Measurements from ENCODE around the gene MYH10. TPM values are rescaled to one million over a fixed set of nuclear protein-coding genes. Genes with fewer than 3 reads are reported as not detected.

MYH10 gene
- total RNA-seq, 5 donors from 2014 or later (not counting 1 experiment from before 2014, with no cell fraction given) = 1.3 to 2.8 (median 2.1) TPM

GRCh38 chr17:8629371-8630226 is 926 bp downstream of the MYH10 start:
- Histone ChIP-seq H3K27ac (ENCODE audit: low read length) (no peak overlapping the region), H3K9me3 (no peaks in the 10 kb centered on the region), H3K4me1 (ENCODE audit: control insufficient read depth in 1 of 2, extremely low read depth in 1 of 2, insufficient read depth in 2 of 2, low read length in 2 of 2) (peaks cover 2 to 19% of the 10 kb centered on the region in 2 experiments), H3K36me3 (ENCODE audit: control insufficient read depth in 2 of 2, extremely low read depth in 1 of 2, insufficient read depth in 1 of 2, low read length in 1 of 2) (no peaks in the 10 kb centered on the region), H3K27me3 (replicated peaks in 1 of 2; ENCODE audit: control insufficient read depth in 2 of 2, extremely low read depth in 1 of 2, insufficient read depth in 2 of 2, low read length in 1 of 2) (peaks cover 2 to 44% of the 10 kb centered on the region in 2 experiments), H3K4me3 (ENCODE audit: control insufficient read depth in 1 of 2, extremely low read depth in 1 of 2, low read length in 1 of 2) (peak overlapping the region; percentile 71 to 88)
- peaks cover 21 to 52% of the 10 kb centered on the region in 2 donors for H3K27me3 Mint-ChIP-seq
- peak overlapping the region; percentile 94 to 98 (median 94) for H3K4me3 Mint-ChIP-seq
- 6% methylated on average over 73 of the region's 76 CpGs for WGBS (ENCODE audit: insufficient coverage)
- H3K27ac Mint-ChIP-seq = no peak overlapping the region
- peaks cover 7 to 20% (median 20%) of the 10 kb centered on the region in 3 donors for H3K4me1 Mint-ChIP-seq
- H3K9me3 Mint-ChIP-seq = no peaks in the 10 kb centered on the region
- DNase-seq (peak in 12 of 35 experiments; percentile 0 to 27 (median 6)), ATAC-seq (replicated peaks in 1 of 4) (no peak)
- ChIA-PET POLR2A (no interaction called here), CTCF (interaction anchor here in 1 of 2 donors (0.6 kb wide), 1 partner anchor 319 kb away, joined by 4 read pairs; no protein-coding TSS in a partner anchor)
- H3K36me3 Mint-ChIP-seq = no peaks in the 10 kb centered on the region

- H3K36me3 Mint-ChIP-seq = no peaks in the 10 kb centered on the region
- ATAC-seq (replicated peaks in 1 of 4) = no peak
- peaks cover 3 to 44% of the 10 kb centered on the region in 2 experiments for H3K27me3 ChIP-seq (replicated peaks in 1 of 2; ENCODE audit: control insufficient read depth in 2 of 2, extremely low read depth in 1 of 2, insufficient read depth in 2 of 2, low read length in 1 of 2)
- ChIA-PET CTCF (no interaction called here), POLR2A (no interaction called here)
- H3K4me3 ChIP-seq (ENCODE audit: control insufficient read depth in 1 of 2, extremely low read depth in 1 of 2, low read length in 1 of 2) = no peak overlapping the region
- H3K36me3 ChIP-seq (ENCODE audit: control insufficient read depth in 2 of 2, extremely low read depth in 1 of 2, insufficient read depth in 1 of 2, low read length in 1 of 2) = no peaks in the 10 kb centered on the region
- no peaks in the 10 kb centered on the region for H3K9me3 Mint-ChIP-seq
- DNase-seq = no peak
- peaks cover 21 to 50% of the 10 kb centered on the region in 2 donors for H3K27me3 Mint-ChIP-seq
- H3K27ac Mint-ChIP-seq = no peak overlapping the region
- no peak overlapping the region for H3K27ac ChIP-seq (ENCODE audit: low read length)
- H3K4me1 ChIP-seq (ENCODE audit: control insufficient read depth in 1 of 2, extremely low read depth in 1 of 2, insufficient read depth in 2 of 2, low read length in 2 of 2) = peaks cover 2 to 19% of the 10 kb centered on the region in 2 experiments
- H3K4me3 Mint-ChIP-seq = peak overlapping the region; percentile 15 to 98 (median 29)
- no peaks in the 10 kb centered on the region for H3K9me3 ChIP-seq
- WGBS (ENCODE audit: insufficient coverage) = 54% methylated on average over 2 of the region's 8 CpGs
- peaks cover 7 to 20% (median 20%) of the 10 kb centered on the region in 3 donors for H3K4me1 Mint-ChIP-seq
Observed at GRCh38 chr17:8628609-8629169, 1.8 kb downstream of the MYH10 start.

GRCh38 chr17:8628172-8628571 is 2.4 kb downstream of the MYH10 start:
- peaks cover 2 to 19% of the 10 kb centered on the region in 2 experiments for H3K4me1 ChIP-seq (ENCODE audit: control insufficient read depth in 1 of 2, extremely low read depth in 1 of 2, insufficient read depth in 2 of 2, low read length in 2 of 2)
- ATAC-seq (replicated peaks in 1 of 4) = no peak
- H3K36me3 ChIP-seq (ENCODE audit: control insufficient read depth in 2 of 2, extremely low read depth in 1 of 2, insufficient read depth in 1 of 2, low read length in 1 of 2) = no peaks in the 10 kb centered on the region
- peaks cover 3 to 44% of the 10 kb centered on the region in 2 experiments for H3K27me3 ChIP-seq (replicated peaks in 1 of 2; ENCODE audit: control insufficient read depth in 2 of 2, extremely low read depth in 1 of 2, insufficient read depth in 2 of 2, low read length in 1 of 2)
- H3K4me3 Mint-ChIP-seq = peak overlapping the region in 2 of 3 donors; percentile 17 to 98
- no peak overlapping the region for H3K27ac Mint-ChIP-seq
- peaks cover 7 to 20% (median 20%) of the 10 kb centered on the region in 3 donors for H3K4me1 Mint-ChIP-seq
- H3K27me3 Mint-ChIP-seq = peaks cover 19 to 46% of the 10 kb centered on the region in 2 donors
- no peaks in the 10 kb centered on the region for H3K9me3 ChIP-seq
- H3K9me3 Mint-ChIP-seq = no peaks in the 10 kb centered on the region
- H3K4me3 ChIP-seq (ENCODE audit: control insufficient read depth in 1 of 2, extremely low read depth in 1 of 2, low read length in 1 of 2) = no peak overlapping the region
- H3K27ac ChIP-seq (ENCODE audit: low read length) = no peak overlapping the region
- DNase-seq = no peak
- POLR2A ChIA-PET = no interaction called here
- WGBS (ENCODE audit: insufficient coverage) = 100% methylated on average over 1 of the region's 2 CpGs
- no peaks in the 10 kb centered on the region for H3K36me3 Mint-ChIP-seq
- CTCF ChIA-PET = no interaction called here

GRCh38 chr17:8623591-8623990 is 6.9 kb downstream of the MYH10 start:
- H3K36me3 Mint-ChIP-seq = no peaks in the 10 kb centered on the region
- no peaks in the 10 kb centered on the region for H3K9me3 ChIP-seq
- DNase-seq (no peak), ATAC-seq (replicated peaks in 1 of 4) (no peak)
- H3K27me3 Mint-ChIP-seq = peaks cover 12 to 49% of the 10 kb centered on the region in 2 donors
- no peaks in the 10 kb centered on the region for H3K4me1 ChIP-seq (ENCODE audit: control insufficient read depth in 1 of 2, extremely low read depth in 1 of 2, insufficient read depth in 2 of 2, low read length in 2 of 2)
- ChIA-PET CTCF (no interaction called here), POLR2A (no interaction called here)
- H3K27ac Mint-ChIP-seq = no peak overlapping the region
- H3K4me1 Mint-ChIP-seq = peaks cover 0 to under 1% (median 0%) of the 10 kb centered on the region in 3 donors
- no peaks in the 10 kb centered on the region for H3K36me3 ChIP-seq (ENCODE audit: control insufficient read depth in 2 of 2, extremely low read depth in 1 of 2, insufficient read depth in 1 of 2, low read length in 1 of 2)
- no peak overlapping the region for H3K4me3 Mint-ChIP-seq
- no peaks in the 10 kb centered on the region for H3K9me3 Mint-ChIP-seq
- H3K4me3 ChIP-seq (ENCODE audit: control insufficient read depth in 1 of 2, extremely low read depth in 1 of 2, low read length in 1 of 2) = no peak overlapping the region
- WGBS (ENCODE audit: insufficient coverage) = 100% methylated on average over 1 of the region's 2 CpGs
- H3K27ac ChIP-seq (ENCODE audit: low read length) = no peak overlapping the region
- H3K27me3 ChIP-seq (replicated peaks in 1 of 2; ENCODE audit: control insufficient read depth in 2 of 2, extremely low read depth in 1 of 2, insufficient read depth in 2 of 2, low read length in 1 of 2) = peaks cover 2 to 15% of the 10 kb centered on the region in 2 experiments

- H3K9me3 Mint-ChIP-seq = no peaks in the 10 kb centered on the region
- no peak for DNase-seq
Observed at GRCh38 chr17:8622191-8622590, 8.3 kb downstream of the MYH10 start.

GRCh38 chr17:8621585-8621984 is 8.9 kb downstream of the MYH10 start:
- ATAC-seq (replicated peaks in 1 of 4) (no peak), DNase-seq (no peak)
- H3K9me3 ChIP-seq = no peaks in the 10 kb centered on the region
- Mint-ChIP-seq H3K4me1 (no peaks in the 10 kb centered on the region), H3K27ac (no peak overlapping the region), H3K36me3 (no peaks in the 10 kb centered on the region), H3K27me3 (peaks cover 0 to 35% of the 10 kb centered on the region in 2 donors), H3K4me3 (no peak overlapping the region), H3K9me3 (no peaks in the 10 kb centered on the region)
- no peaks in the 10 kb centered on the region for H3K4me1 ChIP-seq (ENCODE audit: control insufficient read depth in 1 of 2, extremely low read depth in 1 of 2, insufficient read depth in 2 of 2, low read length in 2 of 2)
- no peak overlapping the region for H3K4me3 ChIP-seq (ENCODE audit: control insufficient read depth in 1 of 2, extremely low read depth in 1 of 2, low read length in 1 of 2)
- WGBS (ENCODE audit: insufficient coverage) = 11% methylated on average over 2 of the region's 3 CpGs
- H3K27ac ChIP-seq (ENCODE audit: low read length) = no peak overlapping the region
- H3K27me3 ChIP-seq (replicated peaks in 1 of 2; ENCODE audit: control insufficient read depth in 2 of 2, extremely low read depth in 1 of 2, insufficient read depth in 2 of 2, low read length in 1 of 2) = peaks cover 2 to 17% of the 10 kb centered on the region in 2 experiments
- CTCF ChIA-PET = no interaction called here
- H3K36me3 ChIP-seq (ENCODE audit: control insufficient read depth in 2 of 2, extremely low read depth in 1 of 2, insufficient read depth in 1 of 2, low read length in 1 of 2) = no peaks in the 10 kb centered on the region
- POLR2A ChIA-PET = no interaction called here

More at GRCh38 chr17:8622191-8622590, 8.3 kb downstream of the MYH10 start:
- no peak overlapping the region for H3K4me3 Mint-ChIP-seq
- H3K36me3 Mint-ChIP-seq = no peaks in the 10 kb centered on the region
- POLR2A ChIA-PET = no interaction called here
- Histone ChIP-seq H3K9me3 (no peaks in the 10 kb centered on the region), H3K4me3 (ENCODE audit: control insufficient read depth in 1 of 2, extremely low read depth in 1 of 2, low read length in 1 of 2) (no peak overlapping the region), H3K27ac (ENCODE audit: low read length) (no peak overlapping the region), H3K27me3 (replicated peaks in 1 of 2; ENCODE audit: control insufficient read depth in 2 of 2, extremely low read depth in 1 of 2, insufficient read depth in 2 of 2, low read length in 1 of 2) (peaks cover 2 to 17% of the 10 kb centered on the region in 2 experiments), H3K4me1 (ENCODE audit: control insufficient read depth in 1 of 2, extremely low read depth in 1 of 2, insufficient read depth in 2 of 2, low read length in 2 of 2) (no peaks in the 10 kb centered on the region), H3K36me3 (ENCODE audit: control insufficient read depth in 2 of 2, extremely low read depth in 1 of 2, insufficient read depth in 1 of 2, low read length in 1 of 2) (no peaks in the 10 kb centered on the region)
- no peak overlapping the region for H3K27ac Mint-ChIP-seq
- no peaks in the 10 kb centered on the region for H3K4me1 Mint-ChIP-seq
- H3K27me3 Mint-ChIP-seq = peaks cover 1 to 36% of the 10 kb centered on the region in 2 donors
- 59% methylated on average over 3 of the region's 4 CpGs for WGBS (ENCODE audit: insufficient coverage)
- ATAC-seq (replicated peaks in 1 of 4) = no peak
- CTCF ChIA-PET = no interaction called here
